OCI-LY7 (cell line): ENCODE data around the gene GRIN3B.

Experiments used
- CTCF ChIP-seq: fragments of 200-600 bp; sonication (generic); conservative IDR thresholded peaks from 2 replicates; pipeline ENCODE4 v1.5.1; 2014; ENCODE audit warnings: mild to moderate bottlenecking, antibody characterized with exemption, low read length, moderate library complexity, mixed read lengths
- EZH2phosphoT487 ChIP-seq: fragments of 200-600 bp; sonication (generic); IDR thresholded peaks from 2 replicates; pipeline ENCODE4 v1.6.1; 2018; ENCODE audit warnings: low read depth, borderline replicate concordance, mild to moderate bottlenecking, mixed run types, antibody characterized with exemption, low read length, moderate library complexity, mixed read lengths

DNA sequence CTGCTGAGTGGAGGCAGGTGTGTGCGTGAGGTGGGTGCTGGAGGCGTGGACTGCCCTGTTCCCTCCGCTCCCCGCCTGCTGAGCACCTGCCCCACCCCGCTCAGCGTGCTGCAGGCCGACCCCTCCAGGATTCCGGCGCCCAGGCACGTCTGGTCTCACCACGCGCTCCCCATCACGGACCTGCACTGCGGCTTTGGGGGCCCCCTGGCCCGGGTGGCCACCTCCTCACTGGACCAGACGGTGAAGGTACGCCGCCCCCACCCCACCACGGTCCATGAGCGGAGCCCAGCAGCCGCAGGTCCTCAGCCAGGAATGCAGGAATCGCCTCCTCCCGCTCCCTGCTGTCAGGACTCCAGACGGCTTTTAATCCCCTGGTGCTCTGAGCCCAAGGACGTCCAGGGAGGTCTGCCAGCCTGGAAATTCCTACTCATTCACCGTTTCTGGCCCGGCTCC lies 10.1 kb upstream of the GRIN3B start:
- TF ChIP-seq CTCF (no peak), EZH2phosphoT487 (no peak)
